K562 (cell line): ENCODE data around the gene RAB5B.

ENCODE experiments used
- CTCF ChIP-seq, 3 experiments: IDR thresholded peaks in 2 of 3; conservative IDR thresholded peaks in 1 of 3; 2 replicates each; pipeline ENCODE4 v1.5.1; 2011 to 2012; ENCODE audit warnings: low read length in 3 of 3, mild to moderate bottlenecking in 3 of 3, control low read depth in 2 of 3, improper control_type of control experiment in 1 of 3, inconsistent platforms in 1 of 3, low read depth in 1 of 3, mixed read lengths in 1 of 3, moderate library complexity in 1 of 3; ENCODE audit not compliant: insufficient read depth in 2 of 3
- HMG20B ChIP-seq: fragments of 250-450 bp; sonication (Bioruptor Pico); IDR thresholded peaks from 2 replicates; pipeline ENCODE4 v1.5.0; 2021; ENCODE audit warnings: mild to moderate bottlenecking
- ZBTB1 ChIP-seq: sonication (generic); formaldehyde crosslinking; IDR thresholded peaks from 2 replicates; pipeline ENCODE4 v1.8.1; 2023; ENCODE audit warnings: missing genetic modification reagents, low read depth, mild to moderate bottlenecking, borderline replicate concordance
- ZBTB2 ChIP-seq: fragments of 450-650 bp; IDR thresholded peaks from 2 replicates; pipeline ENCODE4 v1.6.1; 2016; ENCODE audit warnings: antibody characterized with exemption
- ZSCAN32 ChIP-seq: fragments of 450-650 bp; formaldehyde crosslinking; IDR thresholded peaks from 2 replicates; pipeline ENCODE4 v1.4.0; 2020; ENCODE audit warnings: mild to moderate bottlenecking, moderate library complexity

GRCh38 chr12:55925371-55925770 is 48.5 kb upstream of the RAB5B start:
- TF ChIP-seq ZBTB2 = no peak
- no peak for TF ChIP-seq HMG20B (CRISPR knock-in tag)
- no peak for TF ChIP-seq CTCF (IDR thresholded peaks at IDR 0.05 in 2 of 3, conservative IDR thresholded peaks at IDR 0.05 in 1 of 3; ENCODE audit: insufficient read depth in 2 of 3, low read depth in 1 of 3, low read length in 3 of 3)
- peak; percentile 84 for TF ChIP-seq ZSCAN32
- TF ChIP-seq ZBTB1 = no peak
